SK-N-MC (cell line): ENCODE results near the gene HIP1R.

ENCODE experiments used
- EZH2 ChIP-seq: fragments of 200-600 bp; sonication (generic); IDR thresholded peaks from one replicate; pipeline ENCODE4 v1.6.1; 2017; ENCODE audit warnings: antibody characterized with exemption
- FOXP2 ChIP-seq: optimal IDR thresholded peaks from 2 replicates; pipeline ENCODE3; 2011; ENCODE audit warnings: mild to moderate bottlenecking, moderate library complexity; ENCODE audit not compliant: insufficient read depth; ENCODE audit errors: extremely low read length, control extremely low read depth
- POLR2AphosphoS5 ChIP-seq: IDR thresholded peaks from 2 replicates; pipeline ENCODE4 v1.6.1; 2012; ENCODE audit warnings: mild to moderate bottlenecking, low read depth, low read length, borderline replicate concordance

DNA sequence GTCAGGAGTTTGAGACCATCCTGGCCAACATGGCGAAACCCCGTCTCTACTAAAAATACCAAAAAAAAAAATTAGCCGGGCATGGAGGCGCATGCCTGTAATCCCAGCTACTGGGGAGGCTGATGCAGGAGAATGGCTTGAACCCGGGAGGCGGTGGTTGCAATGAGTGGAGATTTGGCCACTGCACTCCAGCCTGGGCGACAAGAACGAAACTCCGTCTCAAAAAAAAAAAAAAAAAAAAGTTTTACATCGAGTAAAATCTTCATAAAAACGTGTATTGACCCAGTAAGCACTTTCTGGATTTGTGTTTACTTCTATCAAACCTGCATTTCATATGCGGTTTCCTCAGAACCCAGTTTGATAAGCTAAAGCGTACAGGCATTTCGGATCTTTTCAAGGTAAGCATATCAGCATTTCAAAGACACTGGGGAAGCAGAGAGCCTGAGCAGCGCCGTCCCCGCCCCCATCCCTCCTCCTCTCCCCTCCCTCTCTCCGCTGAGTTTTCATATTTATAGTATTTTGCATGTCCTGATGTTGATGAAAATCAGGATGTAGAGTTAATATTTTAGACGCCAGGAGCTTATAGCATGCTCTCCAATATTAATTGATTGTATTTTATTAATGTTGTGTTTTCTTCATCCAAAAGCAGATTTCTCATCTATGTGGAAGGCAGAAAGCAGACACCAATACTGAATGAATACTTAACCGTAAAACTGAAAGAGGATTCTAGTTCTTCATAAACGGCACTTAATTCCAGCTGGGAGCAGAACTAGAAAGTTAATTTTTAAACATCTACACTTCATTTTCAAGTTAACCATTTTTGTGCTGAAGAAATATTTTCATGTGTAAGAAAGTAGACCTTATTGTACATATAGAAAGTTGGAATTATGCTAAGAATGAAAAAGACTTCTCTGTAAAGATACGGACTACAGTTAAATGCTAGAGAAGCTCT is 9.2 kb upstream of the HIP1R start:
- no peak for TF ChIP-seq POLR2AphosphoS5
- no peak for TF ChIP-seq EZH2
- no peak for TF ChIP-seq FOXP2
